ENCODE measurements around the gene BRAF.
"Not testable (repeated sequence)": the region's sequence is repeated elsewhere in the genome, so short reads cannot be mapped to it uniquely, and the experiment has no call there.

The BRAF gene

DNA sequence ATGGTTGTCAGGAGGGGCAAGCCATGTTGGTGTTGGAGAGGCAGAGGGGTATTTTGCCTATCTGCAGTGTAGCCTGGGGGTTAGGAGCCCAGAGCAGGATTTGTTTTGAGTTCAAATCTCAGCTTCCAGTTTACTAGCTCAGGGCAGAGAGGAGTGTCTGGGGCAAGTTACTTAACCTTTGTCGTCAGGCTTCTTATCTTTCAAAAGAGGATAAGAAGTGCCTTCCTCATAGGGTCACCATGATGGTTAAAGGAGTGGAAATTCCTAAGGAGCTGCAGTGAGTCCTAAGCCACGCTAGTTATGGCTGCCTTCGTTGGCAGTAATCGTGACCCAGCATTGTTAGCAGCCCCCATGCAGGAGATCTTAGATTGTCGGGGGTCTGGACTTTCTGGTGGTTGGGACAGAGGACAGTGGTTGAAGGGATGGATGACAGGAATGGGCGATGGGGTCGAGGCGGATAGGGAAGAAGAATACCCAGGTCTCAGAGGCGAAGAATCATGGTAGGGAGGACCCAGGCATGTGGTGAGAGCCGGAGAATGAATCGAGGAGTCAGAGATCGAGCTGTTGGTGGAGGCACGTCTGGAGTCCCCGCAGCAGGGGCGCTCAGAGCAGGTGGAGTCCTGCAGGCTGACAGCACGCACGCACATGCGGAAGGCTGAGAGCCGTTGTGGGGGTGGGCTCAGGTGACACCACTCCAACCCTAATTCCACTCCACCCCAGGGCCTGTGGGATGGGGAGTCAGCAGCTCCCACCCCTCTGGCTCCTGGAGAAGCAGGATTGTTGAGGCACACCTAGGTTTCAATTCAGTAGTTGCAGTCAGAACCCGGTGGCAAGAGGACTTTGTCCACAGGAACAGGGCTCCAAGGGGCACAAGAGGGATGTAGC, 240.4 kb downstream of the BRAF start:
- in situ Hi-C loops (cut with MboI; ENCODE audit: low sequenced_read_pairs), result no loop called here

DNA sequence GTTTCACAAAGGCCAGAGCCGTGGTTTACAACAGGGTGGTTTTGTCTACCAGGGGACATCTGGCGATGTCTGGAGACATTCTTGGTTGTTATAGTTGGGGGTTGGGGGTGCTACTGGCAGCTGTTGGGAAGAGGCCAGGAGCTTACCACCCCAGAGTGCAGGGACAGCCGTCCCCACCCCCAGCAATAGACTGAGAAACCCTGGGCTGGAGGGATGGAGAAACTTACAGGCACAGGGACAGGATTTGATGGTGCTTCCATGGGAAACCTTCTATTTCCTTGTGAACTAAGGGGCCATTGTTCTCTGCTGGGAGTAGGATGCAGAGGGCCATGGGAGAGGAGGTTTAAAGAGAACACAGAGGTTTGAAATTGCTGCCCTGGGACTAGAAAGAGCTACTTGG, 241.1 kb downstream of the BRAF start:
- in situ Hi-C loops (cut with MboI; ENCODE audit: low sequenced_read_pairs), result no loop called here

DNA sequence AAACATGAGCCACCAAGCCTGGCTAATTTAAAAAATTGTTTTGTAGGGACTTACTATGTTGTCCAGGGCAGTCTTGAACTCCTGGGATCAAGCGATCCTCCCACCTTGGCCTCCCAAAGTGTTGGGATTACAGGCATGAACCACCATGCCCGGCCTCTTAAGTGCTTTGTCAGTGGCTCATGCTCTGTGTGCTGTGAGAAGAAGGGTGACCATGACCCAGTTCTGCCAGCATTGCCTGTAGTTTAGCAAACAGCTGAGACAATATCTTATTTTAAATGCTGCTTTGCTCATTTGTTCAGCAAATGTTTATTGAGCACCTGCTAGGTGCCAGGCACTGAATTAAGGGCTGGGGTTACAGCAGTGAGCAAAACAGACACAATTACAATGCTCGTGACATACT, 243.0 kb downstream of the BRAF start:
- in situ Hi-C loops (cut with MboI; ENCODE audit: low sequenced_read_pairs), result no loop called here

DNA sequence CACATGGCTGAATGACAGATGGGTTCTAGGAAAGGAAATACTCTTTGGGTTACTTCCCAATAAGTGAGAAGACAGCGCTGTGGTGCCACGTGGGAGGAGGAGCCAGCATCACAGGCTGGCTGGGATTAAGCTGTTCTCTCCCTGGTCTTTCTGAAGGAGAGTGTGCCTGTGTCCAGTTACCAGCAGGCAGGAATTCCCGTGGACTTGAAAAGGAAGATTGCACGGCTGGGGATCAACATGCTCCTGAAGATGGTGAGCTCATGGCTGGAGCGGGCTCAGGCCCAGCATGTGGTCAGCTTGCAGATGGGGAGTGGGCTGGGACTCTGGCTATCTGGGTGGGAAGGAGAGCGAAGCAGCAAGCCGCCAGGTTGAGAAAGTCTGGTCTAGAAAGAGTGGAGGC, 243.8 kb downstream of the BRAF start:
- in situ Hi-C loops (cut with MboI; ENCODE audit: low sequenced_read_pairs), result no loop called here

DNA sequence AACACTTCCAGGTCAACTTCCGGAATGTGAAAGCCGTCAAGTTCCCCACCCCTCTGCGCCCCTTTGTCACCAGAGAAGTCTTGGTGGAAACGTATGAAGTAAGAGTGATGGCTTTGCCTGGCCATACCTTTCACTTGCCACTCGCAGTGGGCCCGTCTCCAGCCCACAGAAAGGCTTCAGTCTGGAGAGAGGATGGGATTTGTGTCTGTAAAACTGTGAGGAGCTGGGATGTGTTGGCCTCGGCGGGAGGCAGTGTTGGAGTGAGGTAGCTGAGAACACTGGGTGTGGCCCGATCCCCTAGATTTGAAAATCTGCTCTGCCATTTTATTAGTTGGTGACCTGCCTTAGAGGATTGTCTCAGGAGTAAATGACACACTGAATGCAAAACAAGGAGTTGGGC, 245.5 kb downstream of the BRAF start:
- in situ Hi-C loops (cut with MboI; ENCODE audit: low sequenced_read_pairs), result no loop called here

DNA sequence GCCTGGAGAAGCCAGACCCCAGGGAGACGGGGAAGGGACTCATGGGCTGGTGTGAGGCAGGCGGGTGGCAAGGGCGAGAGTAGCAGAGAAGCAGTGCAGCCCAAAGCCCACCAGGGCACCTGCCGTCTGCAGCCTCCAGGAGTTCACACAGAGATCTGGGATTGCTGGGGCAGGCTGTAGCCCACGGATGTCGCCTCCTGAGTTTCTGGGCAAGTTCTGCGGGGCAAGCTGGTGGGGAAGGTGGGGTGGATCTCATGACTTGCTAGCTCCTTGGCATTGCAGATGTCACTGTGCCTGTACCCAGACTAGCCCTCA, 246.0 kb downstream of the BRAF start:
- in situ Hi-C loops (cut with MboI; ENCODE audit: low sequenced_read_pairs), result no loop called here

DNA sequence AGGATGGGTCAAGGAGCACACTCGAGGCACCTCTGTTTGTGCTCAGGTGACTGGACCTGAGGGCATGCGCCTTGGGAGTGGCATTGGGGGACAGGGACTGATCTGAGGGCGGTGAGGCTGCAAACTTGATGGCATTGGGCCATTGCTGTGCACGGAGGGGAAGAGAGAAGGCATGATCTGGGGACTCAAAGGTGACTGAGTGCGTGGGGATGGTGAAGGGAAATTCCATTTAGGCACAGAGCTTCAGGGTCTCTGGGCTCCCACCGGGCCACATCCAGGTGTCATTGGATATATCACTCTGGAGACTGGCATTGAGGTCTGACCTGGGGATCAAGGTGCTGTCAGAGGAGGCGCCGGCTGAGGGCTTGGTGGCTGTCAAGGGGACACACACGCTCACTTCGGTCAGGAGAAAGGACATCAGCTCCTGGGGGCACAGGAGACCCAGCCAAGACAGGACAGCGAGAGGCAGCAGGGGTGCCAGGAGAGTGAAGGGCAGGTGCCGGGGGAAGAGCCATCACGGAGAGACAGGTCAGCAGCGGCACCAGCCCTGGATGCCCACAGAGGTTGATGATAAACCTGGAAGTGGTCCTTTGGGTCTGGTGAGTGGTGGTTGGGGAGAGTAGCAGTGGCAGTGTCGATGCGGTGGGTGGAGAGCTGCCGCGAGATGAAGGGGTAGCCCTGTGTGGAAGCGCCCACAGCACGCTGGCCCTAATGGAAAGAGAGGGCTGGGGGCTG, 246.5 kb downstream of the BRAF start:
- in situ Hi-C loops (cut with MboI; ENCODE audit: low sequenced_read_pairs), result no loop called here

DNA sequence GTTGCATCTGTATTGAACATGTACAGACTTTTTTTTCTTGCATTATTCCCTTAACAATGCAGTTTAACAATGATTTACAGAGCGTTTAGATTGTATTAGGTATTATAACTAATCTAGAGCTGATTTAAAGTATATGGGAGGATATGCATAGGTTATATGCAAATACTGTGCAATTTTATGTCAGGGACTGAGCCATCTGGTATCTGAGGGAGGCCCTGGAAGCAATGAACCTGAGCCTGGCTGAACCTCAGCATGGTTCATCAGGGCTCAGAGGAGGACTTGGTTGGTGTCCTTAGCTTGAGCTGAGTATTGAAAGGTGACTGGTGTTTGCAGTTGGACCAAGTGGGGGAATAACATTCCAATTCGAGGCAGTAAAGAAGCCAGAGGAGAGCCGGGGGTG, 247.2 kb downstream of the BRAF start:
- in situ Hi-C loops (cut with MboI; ENCODE audit: low sequenced_read_pairs), result no loop called here

DNA sequence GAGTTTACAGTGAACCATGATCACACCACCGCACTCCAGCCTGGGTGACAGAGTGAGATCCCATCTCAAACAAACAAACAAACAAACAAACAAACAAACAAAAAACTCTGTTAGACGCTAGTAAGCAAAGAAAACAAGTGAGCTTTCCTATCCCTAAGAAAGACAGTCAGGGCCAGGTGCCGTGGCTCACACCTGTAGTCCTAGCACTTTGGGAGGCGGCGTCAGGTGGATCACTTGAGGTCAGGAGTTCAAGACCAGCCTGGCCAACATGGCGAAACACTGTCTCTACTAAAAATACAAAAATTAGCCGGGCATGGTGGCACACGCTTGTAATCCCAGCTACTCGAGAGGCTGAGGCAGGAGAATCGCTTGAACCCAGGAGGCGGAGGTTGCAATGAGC, 247.8 kb downstream of the BRAF start:
- in situ Hi-C loops (cut with MboI; ENCODE audit: low sequenced_read_pairs), result not testable (repeated sequence)

DNA sequence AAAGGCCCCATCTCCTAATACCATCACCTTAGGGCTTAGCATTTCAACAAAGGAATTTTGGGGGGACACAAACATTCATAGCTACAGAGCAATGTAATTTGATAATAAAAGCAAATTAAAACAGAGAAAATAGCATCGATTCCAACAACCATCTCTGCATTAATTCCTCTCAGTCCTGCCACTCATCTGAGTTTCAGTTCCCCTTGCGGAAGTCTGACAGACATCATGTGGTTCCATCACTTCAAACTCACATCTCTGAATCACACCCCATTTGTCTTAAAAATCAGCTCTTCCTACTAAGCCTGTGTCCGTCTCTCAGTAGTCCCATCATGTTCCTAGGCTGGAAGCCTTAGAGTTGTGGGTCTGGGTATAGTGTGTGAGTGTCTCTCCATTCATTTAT, 248.4 kb downstream of the BRAF start:
- in situ Hi-C loops (cut with MboI; ENCODE audit: low sequenced_read_pairs), result no loop called here

DNA sequence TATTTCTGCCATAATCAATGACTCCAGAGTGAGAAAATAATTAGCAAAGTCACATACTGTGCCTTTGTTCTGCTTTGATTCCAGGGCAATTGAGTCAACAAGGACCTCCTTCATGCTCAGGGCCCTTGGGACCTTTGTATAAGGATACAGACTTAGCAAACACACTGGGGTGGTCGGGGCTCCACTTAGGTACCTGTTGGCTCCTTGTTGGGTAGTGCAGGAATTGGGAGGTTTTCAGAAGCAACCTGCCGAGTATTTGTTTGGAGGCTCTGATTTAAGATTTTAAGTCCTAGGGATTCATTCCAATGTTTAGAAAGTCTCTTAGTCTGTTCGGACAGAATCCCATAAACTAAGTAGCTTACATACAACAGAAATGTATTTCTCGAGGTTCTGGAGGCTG, 249.0 kb downstream of the BRAF start:
- in situ Hi-C loops (cut with MboI; ENCODE audit: low sequenced_read_pairs), result no loop called here

DNA sequence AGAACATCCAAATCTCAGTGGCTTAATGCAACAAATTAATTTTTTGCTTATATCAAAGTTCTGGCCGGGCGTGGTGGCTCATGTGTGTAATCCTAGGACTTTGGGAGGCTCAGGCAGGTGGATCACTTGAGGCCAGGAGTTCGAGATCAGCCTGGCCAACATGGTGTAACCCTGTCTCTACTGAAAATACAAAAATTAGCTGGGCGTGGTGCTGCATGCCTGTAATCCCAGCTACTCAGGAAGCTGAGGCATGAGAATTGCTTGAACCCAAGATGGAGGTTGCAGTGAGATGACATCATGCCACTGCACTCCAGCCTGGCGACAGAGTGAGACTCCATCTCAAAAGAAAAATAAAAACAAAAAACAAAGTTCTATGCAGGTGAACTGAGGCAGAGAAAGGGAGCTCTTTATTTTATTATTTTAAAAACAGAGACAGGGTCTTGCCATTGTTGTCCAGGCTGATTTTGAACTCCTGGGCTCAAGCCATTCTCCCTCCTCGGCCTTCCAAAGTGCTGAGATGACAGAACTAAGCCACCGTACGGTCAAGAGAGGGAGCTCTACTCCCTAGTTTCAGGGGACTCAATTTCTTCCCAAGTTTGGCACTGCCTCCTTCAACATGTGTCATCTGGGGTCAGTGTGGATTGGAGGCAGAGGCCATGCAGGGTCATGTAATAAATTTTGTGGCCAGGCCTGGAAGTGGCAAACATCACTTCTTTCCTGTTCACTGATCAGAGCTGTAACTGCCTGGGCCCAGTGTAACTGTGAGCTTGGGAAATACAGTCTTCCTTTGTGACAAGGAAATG, 249.6 kb downstream of the BRAF start:
- in situ Hi-C loops (cut with MboI; ENCODE audit: low sequenced_read_pairs), result no loop called here

DNA sequence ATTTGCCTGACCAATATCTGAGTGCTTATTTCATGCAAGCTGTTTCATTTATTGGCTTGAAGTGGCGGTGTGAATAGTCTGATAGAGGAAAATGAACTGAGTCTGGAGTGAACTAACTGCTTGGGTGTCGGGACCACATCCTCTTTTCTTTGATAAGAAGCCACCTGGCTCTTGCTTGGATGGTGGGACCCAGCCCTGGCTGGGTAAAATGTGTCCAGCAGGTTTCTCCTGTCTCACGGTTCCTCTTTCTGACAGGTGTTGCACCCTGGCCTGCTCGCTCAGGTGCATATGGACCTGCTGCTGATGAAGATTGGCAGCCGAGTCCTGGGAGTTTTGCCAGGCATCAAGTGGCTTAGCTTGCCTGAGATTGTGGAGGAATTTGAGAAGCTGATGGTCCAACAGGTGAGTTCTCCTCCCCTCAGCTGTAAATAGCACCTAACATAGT, 250.4 kb downstream of the BRAF start:
- in situ Hi-C loops (cut with MboI; ENCODE audit: low sequenced_read_pairs), result no loop called here

DNA sequence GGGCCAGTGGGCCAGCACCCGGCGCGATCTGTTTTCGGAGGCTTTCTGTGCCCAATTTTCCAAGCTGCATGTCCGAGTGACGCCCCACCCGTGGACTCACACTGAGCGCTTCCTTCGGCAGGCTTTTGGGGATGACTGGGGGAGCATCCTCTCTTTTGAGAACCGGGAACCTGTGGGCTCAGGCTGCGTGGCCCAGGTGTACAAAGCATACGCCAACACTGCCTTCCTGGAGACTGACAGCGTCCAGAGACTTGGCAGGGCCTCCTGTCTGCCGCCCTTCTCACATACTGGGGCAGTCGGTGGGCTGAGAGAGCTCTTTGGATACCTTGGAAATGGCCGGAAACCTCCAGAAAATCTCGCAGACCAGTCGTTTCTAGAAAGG, 251.0 kb downstream of the BRAF start:
- in situ Hi-C loops (cut with MboI; ENCODE audit: low sequenced_read_pairs), result no loop called here

DNA sequence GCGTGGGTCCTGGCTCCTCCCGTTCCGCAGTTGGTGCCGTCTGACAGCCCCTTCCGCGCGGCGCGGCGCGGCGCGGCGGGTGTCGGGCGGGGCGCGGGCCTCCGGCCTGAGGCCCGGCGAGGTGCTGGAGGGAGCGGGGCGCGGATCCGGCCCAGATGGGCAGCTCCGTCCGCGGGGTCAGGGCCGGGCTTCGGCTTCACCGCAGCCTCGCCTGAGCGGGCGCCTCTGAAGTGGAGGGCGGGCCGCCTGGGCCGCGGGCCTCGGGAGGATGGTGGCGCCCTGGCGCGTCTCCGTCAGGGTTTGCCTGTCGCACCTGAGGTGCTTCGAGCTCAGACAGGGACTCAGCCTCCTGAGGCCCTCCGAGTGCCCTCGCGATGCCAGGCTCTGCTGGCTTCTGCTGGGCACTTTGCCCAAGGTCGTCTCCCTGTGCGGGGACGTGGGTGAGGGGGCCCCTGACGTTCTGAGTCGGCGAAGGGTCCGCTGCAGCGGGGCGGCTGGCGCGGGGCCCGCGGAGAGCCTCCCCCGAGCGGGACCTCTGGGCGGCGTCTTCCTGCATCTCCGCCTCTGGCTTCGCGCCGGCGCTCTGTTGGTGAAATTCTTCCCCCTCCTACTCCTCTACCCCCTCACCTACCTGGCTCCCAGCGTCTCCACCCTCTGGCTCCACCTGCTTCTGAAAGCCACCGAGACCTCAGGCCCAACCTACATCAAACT, 251.5 kb downstream of the BRAF start:
- in situ Hi-C loops (cut with MboI; ENCODE audit: low sequenced_read_pairs), result no loop called here

DNA sequence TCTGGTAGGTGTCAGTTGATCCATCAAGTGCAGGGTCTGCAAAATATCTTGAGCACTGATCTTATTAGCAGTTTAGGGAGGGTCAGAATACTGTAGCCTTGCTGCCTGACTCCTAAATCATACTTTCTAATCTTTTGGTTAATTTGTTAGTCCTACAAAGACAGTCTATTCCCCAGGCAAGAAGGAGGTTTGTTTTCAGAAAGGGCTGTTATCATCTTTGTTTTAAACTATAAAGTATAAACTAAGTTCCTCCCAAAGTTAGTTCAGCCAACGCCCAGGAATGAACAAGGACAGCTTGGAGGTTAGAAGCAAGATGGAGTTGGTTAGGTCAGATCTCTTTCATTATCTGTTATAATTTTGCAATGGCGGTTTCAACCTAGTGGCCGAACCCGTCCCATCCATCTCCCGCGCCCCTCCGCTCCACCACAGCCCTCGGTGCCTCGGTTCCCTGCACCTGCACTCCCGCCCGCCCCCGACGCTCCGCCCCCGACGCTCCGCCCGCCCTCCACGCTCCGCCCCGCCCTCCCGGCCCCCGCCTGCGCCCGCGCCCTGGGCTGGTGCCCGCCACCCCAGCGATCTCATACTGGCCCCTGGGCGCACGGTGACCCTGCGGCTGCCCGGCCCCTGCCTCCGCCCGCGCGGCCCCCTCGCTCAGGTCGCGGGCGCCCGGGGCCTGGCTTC, 252.2 kb downstream of the BRAF start, which contains the start of gene ADCK2:
TSS of gene ADCK2 (plus strand) at position 564 of the 681 bp plus-strand sequence. CDS start 386 bp downstream, outside the sequence.
- in situ Hi-C loops (cut with MboI; ENCODE audit: low sequenced_read_pairs), result no loop called here

DNA sequence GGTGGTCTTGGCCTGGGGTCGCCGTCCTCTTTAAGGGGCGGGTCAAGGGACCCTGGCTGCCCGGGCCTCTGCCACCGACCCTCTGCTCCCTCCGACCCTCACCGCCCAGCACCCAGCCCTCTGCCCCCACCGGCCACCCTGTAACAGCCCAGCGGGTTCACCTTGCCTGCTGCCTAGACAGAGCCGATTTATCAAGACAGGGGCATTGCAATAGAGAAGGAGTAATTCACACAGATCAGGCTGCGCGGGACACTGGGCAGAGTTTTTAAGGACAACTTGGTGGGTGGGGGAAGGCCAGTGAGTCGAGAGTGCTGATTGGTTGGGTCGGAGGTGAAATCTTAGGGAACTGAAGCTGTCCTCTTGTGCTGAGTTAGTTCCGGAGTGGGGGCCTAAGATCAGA, 252.8 kb downstream of the BRAF start:
- in situ Hi-C loops (cut with MboI; ENCODE audit: low sequenced_read_pairs), result no loop called here

DNA sequence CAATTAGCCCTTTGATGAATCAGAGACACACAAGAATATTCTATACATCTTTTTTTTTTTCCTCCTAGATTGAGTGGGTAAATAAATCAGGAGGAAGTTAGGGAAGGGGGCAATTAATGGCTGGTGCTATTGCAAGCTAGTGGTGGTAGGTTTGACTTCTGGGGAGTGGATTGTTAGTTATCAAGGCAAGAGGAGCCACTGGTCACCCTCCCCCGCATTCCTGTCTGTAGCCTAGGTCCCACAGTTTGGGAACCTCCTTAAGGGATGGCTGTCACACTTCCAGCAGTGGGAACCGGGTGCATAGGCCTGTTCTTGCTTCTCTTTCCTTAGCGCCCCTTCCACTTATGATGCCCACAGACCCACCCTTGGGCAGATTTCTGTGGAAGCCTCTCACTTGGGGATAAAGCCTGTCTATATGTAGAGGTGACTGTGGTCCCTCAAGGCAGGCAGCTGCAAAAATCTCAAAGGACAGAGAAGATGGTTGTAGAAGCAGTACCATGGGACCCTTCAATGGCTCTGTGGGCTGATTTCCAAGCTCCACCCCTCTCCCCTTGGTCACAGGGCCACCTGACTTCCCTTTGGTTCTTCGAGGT, 254.3 kb downstream of the BRAF start:
- in situ Hi-C loops (cut with MboI; ENCODE audit: low sequenced_read_pairs), result no loop called here

DNA sequence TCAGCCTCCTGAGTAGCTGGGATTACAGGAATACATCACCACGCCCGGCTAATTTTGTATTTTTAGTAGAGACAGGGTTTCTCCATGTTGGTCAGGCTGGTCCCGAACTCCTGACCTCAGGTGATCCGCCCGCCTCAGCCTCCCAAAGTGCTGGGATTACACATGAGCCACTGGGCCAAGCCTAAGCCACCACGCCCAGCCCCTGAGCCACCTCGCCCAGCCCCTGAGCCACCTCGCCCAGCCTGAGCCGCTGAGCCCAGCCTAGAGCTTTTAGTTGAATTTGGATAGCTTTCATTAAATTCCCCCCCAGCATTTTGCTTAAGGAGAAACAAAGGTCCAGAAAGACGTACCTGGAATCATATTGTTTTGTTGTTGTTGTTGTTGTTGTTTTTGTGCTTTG, 254.9 kb downstream of the BRAF start:
- in situ Hi-C loops (cut with MboI; ENCODE audit: low sequenced_read_pairs), result not testable (repeated sequence)

DNA sequence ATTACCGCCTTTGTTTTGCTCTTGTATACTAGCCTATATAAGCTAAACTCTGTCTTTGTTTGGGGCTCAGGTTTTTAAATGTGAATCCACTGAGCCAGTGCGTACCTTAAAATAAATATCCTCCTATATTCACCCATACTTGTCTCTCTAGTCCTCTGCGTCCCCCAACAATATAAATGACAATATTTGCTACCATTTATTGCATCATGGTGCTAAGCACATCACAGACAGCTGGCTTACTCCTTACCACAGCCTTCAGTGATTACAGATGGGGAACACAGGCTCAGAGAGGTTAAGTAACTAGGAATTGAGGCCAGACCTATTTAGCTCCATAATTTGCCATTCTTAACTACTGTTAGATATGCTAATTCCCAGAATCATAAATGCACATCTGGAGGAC, 255.4 kb downstream of the BRAF start:
- in situ Hi-C loops (cut with MboI; ENCODE audit: low sequenced_read_pairs), result no loop called here

Data from HL-60/S4 treated with retinoic acid at 250 ng/mL for 4 days and 3 days (cell line).